CD4-positive, alpha-beta T cell treated with Interleukin-17A for 4 hours (primary cell): ENCODE results near the gene AMMECR1L.

Experiments used
- DNase-seq: peaks from one replicate; pipeline ENCODE4 v3.0.0-alpha.2; 2020; ENCODE audit warnings: mixed read lengths

Gene AMMECR1L

DNA sequence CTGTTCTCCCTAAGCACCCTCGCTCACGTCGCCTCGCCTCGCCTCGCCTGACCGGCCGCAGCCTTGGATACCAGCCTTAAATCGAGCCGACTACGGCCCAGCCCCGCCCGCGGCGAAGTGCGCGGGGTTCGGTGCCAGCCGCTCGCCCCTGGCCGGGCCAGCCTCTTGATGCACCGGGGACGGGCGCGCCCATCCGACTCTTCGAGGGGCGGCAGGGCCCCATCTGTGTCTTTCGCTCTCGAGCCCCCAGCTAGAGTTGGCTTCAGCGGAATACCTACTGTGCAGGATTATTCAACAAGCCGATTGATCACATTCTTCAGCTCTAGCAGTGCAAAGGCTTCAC, 808 bp upstream of the AMMECR1L start:
- DNase-seq = peak; percentile 21

DNA sequence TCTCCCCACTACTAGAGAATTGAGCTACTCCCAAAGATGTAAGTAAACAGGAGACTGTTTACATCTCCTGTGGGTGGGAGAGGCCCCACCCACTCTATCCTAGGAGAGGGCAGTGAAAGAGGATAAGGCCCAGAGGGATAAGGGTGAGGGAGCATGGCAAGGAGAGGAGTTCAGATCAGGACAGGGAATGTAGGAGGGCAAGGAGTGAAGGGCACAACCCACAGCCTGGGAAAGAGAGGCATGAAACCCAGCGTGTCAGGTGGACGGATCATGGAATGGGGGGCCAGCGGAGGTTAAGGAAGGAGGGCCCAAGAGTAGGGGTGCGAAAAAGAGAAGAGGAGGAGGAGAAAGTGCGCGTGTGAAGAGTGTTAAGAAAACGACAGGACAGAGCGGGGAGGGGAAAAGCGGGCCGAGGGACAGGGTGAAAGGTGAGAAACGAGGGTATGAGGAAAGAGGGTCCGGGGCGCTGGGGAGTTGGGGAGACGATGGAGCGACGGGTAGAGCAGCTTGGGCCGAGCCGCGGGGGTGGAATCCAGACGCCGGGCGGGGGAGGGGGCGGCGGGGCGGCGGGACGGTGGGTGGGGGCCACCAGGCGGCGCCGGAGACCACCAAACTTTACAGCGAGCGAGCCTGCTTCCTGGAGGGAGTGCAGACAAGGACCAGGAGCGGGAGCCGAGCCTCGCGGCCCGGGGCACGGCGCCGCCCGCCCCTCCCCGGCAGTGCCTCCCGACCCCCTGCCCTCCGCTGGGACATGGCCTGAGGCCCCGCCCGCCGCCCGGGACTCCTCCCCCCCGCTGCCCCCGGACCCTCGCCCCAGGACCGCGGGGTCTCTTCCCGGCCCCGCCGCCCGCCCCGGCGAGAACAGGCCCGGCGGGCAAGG, 655 bp downstream of the AMMECR1L start:
- peak; percentile 46 for DNase-seq

DNA sequence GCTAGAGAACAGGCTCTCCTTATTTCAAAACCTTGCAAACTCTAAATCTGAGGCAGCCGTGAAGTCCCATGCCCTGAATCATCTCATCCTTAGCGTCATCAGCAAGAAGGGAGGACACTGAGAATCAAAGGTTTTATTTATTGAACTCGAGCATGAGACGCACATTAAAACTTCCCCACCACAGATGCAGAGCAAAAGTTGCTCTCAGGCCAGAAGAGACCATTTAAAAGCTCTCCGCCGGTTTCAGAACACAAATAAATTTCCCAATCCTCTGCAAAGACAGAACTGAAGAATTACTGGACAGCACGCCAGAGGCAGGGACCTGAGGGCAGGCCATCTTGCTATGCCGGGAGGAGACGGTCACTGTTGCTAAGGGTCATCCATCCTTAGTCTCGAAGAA, 1.3 kb downstream of the AMMECR1L start:
- no peak for DNase-seq

DNA sequence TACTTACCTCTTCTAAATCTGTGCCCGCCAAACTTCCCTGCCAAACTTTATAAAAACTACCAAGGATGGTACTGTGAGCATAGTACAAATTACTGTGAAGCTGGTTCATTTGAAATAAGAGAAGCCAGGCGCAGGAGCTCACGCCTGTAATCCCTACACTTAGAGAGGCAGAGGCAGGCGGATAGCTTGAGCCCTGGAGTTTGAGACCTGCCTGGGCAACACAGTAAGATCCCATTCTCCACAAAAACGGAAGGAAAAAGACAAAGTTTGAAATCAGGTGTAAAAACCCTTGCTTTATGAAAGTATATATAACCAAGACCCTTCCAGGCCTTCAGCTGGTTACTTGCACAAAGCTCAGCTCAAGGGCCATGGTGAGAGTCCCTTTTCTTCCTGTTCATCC, 5.9 kb downstream of the AMMECR1L start:
- no peak for DNase-seq

DNA sequence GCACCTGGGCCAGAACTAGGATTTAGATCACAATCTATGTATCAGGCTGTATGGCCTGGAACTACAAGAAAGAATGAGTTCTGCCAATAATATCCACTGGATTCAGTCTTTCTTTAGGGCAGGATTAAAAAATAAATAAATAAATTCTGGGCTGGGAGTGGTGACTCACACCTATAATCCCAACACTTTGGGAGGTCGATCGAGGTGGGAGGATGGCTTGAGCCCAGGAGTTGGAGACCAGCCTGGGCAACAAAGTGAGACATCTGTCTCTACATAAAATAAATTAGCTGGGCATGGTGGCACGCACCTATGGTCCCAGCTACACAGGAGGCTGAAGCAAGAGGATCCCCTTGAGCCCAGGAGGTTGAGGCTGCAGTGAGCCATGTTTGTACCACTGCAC, 8.1 kb downstream of the AMMECR1L start:
- DNase-seq = no peak

DNA sequence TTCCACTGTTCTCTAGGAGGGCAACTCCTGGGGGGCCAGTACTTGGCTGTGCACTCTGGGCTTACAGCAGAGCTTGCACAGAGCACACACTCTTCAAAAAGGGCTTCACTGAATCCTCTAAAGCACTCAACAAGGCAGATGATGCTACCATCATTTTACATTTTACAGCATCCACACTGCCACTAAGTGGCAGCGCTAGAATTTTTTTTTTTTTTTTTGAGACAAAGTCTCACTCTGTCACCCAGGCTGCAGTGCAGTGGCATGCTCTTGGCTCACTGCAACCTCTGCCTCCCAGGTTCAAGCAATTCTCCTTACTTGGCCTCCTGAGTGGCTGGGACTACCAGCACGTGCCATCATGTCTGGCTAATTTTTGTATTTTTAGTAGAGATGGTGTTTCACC, 8.6 kb downstream of the AMMECR1L start:
- DNase-seq = no peak

DNA sequence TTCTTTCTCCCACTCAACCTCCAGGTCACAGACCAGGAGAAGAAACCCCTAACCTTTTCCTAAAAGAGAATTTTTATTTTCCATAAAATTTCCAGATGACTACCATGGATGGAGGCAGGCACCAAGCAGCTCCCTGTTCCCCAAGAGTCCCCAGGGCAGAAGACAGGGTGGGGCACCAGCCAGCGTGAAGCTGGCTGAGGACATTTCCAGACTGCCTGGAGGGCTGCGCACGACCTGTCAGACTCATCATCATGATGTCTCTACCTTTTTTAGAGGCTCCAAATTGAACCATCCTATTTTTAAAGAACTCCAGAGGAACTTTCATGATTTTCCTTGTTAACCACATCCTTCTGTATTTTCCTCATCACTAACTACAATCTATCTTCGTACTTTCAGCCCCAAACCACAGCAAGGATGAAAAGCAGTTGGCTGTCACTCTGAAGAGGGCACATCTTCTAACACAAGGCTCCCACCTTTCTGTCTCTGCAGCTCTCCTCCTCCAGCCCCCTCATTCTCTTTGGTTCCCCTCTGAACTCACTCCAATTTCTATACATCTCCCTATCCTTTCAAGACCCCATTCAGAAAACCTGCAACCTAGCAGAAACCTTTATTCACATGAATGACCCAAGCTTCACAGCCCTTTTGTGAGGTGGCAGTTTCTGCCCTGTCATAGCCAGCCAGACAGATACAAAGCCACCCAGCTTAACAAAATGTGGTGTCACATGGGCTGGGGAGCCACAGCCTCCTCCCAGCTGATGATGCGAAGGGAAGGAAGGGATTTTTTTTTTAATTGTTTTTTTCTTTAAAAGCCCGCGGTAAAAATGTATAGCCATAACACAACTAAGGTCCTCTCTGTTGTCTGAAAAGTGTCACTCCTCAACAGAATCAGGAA, 11.1 kb downstream of the AMMECR1L start:
- peak; percentile 8 for DNase-seq

DNA sequence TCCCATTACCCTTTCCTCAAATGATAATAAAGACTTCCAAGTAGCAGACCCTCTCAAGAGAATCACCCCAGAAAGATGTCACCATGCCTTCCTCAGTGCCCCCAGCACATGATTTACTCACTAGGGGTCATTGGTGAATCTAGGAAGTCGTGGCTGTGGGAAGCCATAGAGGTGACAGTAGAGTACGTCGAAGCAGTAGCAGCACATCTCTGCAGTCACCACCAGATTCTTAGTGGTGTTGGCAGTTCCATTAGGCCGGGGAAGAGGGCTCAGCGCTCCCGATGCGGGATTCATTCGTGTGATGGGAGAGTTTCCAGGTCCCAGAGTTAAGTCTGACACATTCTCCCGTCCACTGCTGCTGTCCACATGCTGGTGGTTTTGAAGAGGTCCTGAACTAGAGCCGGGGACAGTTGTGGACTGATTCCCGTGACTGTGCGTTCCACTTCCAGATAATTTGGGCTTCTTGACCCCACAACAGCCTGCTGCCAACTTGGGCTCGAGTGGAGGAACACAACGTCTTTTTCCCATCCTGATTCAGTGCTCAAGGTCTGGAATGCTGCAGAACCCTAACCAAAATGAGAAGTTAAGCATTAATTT, 12.0 kb downstream of the AMMECR1L start:
- no peak for DNase-seq

DNA sequence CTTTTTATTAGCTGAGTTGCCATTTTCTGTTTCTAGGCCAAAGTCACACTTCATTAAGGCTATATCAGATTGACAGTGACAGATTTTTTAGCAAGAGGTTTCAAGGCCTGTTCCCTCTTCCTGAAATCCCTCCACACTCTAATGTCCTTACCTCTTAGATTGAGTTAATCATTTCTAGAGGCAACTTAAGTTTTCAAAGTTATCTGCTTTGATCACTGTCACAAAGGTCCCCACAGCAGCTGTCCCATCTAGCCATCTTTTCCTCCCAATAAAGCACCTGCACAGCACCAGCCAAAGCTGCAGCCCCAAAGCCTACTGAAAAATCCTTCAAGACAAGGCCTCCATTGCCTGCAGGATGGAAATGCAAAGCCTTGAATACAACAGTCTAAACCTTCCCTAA, 13.4 kb downstream of the AMMECR1L start:
- no peak for DNase-seq

DNA sequence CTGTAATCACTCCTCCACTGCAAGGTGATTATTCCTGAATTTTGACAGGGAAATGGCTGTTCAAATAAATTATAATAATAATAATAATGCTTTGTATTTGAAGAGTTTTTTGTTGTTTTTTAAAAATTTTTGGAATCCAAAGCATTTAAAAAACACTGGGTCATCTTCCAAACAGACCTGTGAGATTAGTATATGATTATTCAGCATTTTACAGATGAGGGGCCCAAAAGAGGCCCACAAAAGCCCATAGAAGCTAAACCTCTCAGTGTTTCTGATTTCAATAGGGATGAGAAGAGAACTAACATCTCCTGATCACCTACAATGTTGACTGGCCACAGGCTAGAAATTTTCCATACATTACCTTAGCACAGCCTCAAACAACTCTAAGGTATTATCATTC, 19.8 kb downstream of the AMMECR1L start:
- no peak for DNase-seq

DNA sequence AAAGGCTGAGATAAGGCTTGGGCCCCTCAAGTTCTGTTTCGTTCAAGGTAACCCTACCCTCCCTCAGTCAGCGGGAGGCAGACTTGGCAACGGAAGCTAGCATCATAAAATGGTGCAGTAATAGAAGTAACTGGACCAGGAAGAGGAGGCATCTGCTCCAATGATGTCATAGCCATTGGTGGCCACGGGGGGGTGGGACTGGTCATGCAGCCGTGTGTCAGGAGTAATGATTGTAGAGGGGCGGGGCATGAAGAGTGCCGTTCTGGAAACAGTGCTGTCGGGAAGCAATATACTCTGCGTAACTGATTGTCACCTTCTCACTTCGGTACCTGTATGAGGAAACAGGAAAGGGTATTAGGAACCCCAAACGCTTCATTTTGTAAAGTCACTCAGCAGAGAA, 20.9 kb downstream of the AMMECR1L start:
- DNase-seq = no peak

DNA sequence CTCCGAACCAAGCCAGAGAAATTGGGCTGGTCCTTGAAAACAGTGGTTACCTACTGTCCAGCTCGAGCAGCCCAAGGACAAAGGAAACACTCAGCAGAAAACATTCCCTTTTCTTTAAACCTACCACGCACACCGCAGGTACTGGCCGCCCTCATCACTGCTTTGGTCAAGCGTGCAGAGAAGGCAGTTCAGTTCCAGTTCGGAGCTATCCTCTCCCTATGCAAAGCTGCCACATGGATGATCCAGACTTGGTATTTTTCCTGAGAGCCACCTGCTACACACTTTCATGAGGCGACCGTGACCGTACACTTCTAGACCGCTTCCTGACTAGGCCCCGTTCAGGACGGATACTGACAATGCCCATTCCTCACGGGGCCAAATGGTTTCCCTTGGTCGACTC, 23.5 kb downstream of the AMMECR1L start:
- DNase-seq = no peak

DNA sequence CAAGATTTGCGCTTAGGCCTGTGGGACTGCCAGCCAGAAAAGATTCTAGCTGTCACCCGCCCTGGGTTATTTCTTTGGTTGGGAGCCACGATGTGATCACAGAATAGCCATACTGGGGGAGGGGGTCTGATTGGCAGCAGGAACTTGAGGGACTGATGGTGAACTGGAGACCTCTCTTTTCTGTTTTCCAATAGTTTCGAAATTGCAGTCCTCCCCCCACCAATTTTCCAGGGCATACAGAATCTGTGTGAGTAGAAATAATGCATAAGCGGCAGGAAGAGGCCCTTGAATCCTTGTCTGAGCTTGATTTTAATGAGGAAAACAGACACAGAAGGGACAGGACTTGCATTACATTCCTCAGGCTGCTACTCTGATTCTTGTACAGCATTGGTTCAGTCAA, 25.6 kb downstream of the AMMECR1L start:
- DNase-seq = no peak

DNA sequence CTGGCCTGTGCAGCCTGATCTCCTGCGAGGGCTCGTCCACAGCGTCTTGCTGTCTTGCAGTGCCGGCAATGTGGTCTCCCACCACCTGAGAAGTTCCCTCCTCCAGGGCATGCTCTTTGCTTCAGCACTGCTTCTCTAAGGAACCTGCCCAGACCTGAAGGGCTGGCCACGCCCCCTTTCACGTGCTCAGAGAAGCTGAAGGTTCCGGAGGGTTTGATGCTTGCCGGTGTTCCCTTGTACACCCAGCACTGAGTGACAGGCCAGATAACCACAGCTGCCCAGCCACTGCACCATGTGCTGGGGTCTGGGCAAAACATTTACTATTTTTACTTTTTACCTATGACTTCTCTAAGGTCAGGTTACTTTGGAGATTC, 26.1 kb downstream of the AMMECR1L start:
- peak; percentile 86 for DNase-seq

DNA sequence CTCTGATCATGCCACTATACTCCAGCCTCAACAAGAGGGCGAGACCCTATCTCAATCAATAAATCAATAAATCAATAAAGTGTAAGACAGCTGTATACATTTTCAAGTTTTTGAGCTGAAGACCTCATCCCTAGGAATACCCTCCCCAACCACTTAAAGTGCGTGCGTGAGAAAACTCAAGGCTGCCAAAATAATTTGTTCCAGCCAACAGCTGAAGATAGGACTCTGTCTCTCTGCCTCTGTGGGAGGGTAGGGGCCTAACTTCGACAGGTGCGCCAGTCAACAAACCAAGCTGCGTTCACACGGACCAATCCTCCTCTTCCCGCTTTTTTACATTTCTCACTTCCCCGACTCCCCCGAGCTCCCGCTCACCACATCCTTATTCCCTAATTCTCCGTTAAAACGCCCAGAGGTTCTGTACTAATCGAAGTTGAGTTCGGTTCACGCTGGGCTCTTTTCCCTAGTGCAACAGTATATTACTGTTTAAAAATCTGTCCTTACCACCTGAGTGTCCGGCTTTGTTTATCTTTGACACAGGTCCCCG, 28.4 kb downstream of the AMMECR1L start:
- peak; percentile 15 for DNase-seq

DNA sequence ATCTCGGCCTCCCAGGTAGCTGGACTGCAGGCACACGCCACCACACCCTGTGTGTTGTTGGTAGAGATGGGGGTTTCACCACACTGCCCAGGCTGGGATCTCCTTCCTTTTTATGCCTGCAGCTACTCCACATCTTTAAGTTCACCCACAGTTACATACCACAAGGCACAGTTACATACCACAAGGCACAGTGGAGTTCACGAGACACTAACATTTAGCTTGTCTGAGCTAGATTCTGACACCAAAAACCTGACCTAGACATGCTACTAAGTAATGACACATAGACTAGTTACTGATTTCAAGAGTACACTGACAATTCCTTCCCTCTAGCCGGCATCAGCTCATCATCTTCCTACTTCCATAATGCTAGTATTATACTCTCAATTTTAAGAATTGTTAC, 32.1 kb downstream of the AMMECR1L start:
- DNase-seq = no peak

DNA sequence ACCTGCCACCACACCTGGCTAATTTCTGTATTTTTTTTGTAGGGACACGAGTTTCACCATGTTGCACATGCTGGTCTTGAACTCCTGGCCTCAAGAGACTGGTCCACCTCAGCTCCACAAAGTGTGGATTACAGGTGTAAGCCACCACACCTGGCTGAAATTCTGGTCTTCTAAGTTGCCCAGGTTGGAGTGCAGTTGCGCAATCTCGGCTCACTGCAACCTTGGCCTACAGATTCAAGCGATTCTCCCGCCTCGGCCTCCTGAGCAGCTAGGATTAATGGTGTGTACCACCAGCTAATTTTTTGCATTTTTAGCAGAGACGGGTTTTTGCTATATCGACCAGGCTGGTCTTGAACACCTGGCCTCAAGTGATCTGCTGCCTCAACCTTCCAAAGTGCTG, 33.4 kb downstream of the AMMECR1L start:
- DNase-seq = no peak

DNA sequence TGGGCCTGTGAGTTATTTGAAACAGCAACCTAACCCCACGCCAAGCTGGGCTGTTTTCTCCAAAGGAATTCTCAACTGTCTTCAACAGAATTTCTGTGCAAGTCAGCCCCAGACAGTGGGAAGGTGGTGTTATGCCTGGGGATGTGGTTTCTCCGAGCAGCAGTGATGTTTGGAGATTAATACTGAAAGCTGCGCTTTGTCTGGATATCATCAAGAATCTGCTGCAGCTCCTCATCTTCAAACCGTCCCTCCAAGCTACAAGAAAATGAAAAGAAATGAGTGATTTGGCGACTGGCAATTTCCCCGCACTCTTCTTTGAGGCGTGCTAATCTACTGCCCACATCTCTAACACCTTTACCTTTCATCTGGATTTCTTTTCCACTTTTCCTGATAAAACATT, 37.8 kb downstream of the AMMECR1L start:
- no peak for DNase-seq

DNA sequence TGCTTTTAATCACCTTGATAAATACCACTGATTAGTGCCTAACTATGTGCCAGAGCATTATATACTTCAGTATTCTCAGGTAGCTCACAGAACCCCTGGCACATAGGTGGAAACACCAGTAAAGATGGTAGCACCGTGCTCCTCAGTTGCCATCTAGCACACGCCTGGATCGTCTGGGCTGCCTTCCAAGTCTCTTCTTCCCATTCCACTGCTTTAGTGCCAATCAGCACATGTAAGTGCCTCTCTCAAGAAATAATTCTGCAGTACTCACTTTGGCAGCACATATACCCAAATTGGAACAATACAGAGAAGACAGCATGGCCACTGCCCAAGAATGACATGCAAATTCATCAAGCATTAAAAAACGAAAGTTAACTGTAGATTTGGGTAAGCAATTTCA, 40.8 kb downstream of the AMMECR1L start:
- DNase-seq = no peak

DNA sequence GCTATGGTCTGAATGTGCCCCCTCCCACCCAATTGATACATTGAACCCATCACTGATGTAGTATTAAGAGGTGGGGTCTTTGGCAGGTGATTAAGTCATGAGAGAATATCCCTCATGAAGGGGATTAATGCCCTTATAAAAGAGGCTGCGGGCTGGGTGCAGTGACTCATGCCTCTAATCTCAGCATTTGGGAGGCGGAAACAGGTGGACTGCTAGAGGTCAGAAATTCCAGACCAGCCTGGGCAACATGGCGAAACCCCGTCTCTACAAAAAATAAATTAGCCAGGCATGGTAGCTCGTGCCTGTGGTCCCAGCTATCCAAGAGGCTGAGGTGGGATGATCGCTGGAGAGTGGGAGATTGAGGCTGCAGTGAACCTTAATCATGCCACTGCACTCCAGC, 42.1 kb downstream of the AMMECR1L start:
- no peak for DNase-seq

DNA sequence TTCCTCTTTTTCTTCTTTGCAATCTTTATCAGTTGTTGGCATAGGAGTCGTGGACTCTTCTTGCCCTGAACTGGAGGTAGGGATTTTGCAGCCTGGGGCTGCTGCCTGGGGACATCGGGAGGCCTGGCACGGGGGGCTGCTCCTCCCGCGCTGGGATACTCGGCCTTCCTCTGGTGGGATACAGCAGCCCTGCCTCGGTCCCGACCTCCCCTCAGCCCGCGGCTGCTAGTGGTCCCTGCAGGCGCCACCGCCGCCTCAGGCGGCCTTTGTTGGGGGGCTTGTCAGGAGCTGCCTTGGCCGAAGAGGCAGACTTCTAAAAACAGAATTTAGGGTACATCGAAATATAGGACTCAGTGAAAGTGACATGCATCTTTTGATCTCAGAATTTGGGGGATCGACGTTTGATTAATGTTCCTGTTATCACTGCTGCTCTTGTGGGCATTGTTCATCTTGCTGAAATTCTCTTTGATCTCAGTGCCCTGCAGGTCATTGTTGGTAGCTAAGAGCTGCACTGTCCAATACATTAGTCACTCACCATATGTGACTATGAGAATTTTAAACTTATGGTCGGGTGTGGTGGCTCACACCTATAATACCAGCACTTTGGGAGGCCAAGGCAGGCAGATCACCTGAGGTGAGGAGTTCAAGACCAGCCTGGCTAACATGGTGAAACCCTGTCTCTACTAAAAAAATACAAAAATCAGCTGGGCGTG, 44.1 kb downstream of the AMMECR1L start:
- no peak for DNase-seq

DNA sequence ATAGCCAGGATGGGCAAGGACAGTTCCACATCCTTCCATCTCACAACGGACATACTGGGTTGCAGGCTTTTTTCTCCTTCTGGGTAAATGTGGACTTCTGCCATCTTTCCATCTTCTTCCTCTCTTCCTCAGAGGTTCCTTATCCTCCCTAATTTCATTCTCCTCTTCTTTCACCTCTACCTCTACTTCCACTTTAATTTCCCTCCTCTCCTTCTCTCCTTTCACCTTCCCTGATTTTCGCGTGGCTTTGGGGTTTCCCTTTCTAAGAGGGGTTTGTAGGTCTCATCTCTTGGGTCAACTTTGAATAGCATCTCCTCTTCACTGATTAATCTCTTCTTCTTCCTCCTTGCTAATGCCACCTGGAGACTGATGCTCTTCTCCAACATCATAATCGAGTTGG, 44.9 kb downstream of the AMMECR1L start:
- no peak for DNase-seq

DNA sequence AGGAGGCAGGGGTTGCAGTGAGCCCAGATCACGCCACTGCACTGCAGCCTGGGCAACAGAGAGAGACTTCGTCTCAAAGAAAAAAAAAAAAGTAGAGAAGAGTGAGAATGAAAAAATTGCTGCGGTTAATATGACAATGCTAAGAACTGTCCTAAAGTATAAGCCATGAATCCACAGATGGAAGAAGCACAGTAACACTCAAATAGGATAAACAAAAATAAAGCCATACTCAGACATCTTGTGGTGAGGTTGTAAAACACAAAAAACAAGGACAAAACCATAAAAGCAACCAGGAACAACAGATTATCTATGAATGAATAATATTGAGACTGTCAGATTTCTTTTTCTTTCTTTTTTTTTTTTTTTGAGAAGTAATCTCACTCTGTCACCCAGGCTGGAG, 50.8 kb downstream of the AMMECR1L start:
- no peak for DNase-seq
